ENCODE data around the gene TMEM18.

The TMEM18 gene

GRCh38 chr2:633371-633770 is 43.8 kb downstream of the TMEM18 start:
- no peak for DNase-seq

- DNase-seq: no peak
Measured at GRCh38 chr2:632471-632870, 44.7 kb downstream of the TMEM18 start.

- no peak for DNase-seq
Measured at GRCh38 chr2:631741-632140, 45.5 kb downstream of the TMEM18 start.

GRCh38 chr2:630451-631320 is 46.5 kb downstream of the TMEM18 start:
- DNase-seq: no peak

GRCh38 chr2:629961-630360 is 47.2 kb downstream of the TMEM18 start:
- no peak for DNase-seq

GRCh38 chr2:628651-629050 is 48.6 kb downstream of the TMEM18 start:
- DNase-seq: no peak

GRCh38 chr2:627926-628560 is 49.2 kb downstream of the TMEM18 start:
- DNase-seq: no peak

- DNase-seq: no peak
Measured at GRCh38 chr2:627340-627709, 49.9 kb downstream of the TMEM18 start.

- DNase-seq: no peak
Measured at GRCh38 chr2:626491-627339, 50.5 kb downstream of the TMEM18 start.

GRCh38 chr2:625415-626333 is 51.5 kb downstream of the TMEM18 start:
- no peak for DNase-seq

GRCh38 chr2:624551-625347 is 52.5 kb downstream of the TMEM18 start:
- DNase-seq: no peak

GRCh38 chr2:624096-624495 is 53.1 kb downstream of the TMEM18 start:
- no peak for DNase-seq

- DNase-seq: no peak
Measured at GRCh38 chr2:623130-623922, 53.9 kb downstream of the TMEM18 start.

- DNase-seq: no peak
Measured at GRCh38 chr2:622357-622756, 54.8 kb downstream of the TMEM18 start.

GRCh38 chr2:621303-622099 is 55.7 kb downstream of the TMEM18 start:
- DNase-seq: no peak

- no peak for DNase-seq
Measured at GRCh38 chr2:620471-621302, 56.5 kb downstream of the TMEM18 start.

- no peak for DNase-seq
Measured at GRCh38 chr2:620004-620403, 57.2 kb downstream of the TMEM18 start.

GRCh38 chr2:618422-618990 is 58.7 kb downstream of the TMEM18 start:
- DNase-seq: no peak

GRCh38 chr2:618005-618404 is 59.2 kb downstream of the TMEM18 start:
- DNase-seq: no peak
